Measurements from ENCODE around the gene UNC80. TPM values are rescaled to one million over a fixed set of nuclear protein-coding genes. Genes with fewer than 3 reads are reported as not detected.

The UNC80 gene
- total RNA-seq, 1 donor from 2014 or later: 0.11 TPM

- no peak overlapping the region for H3K4me3 ChIP-seq
- H3K36me3 ChIP-seq: peaks cover 3 to 14% of the 10 kb centered on the region in 2 donors
- intact Hi-C loops (cut with DNase I): no loop called here
- H3K4me1 ChIP-seq: no peaks in the 10 kb centered on the region
- no peak for TF ChIP-seq CTCF (IDR thresholded peaks at IDR 0.05)
- no peak overlapping the region for H3K27ac ChIP-seq
- H3K9me3 ChIP-seq: peaks cover 0 to 7% of the 10 kb centered on the region in 2 donors
- no peak for DNase-seq (ENCODE audit: low spot score in 2 of 2)
- H3K27me3 ChIP-seq: no peaks in the 10 kb centered on the region
Observed at GRCh38 chr2:210046851-210047500, 275.3 kb downstream of the UNC80 start.

Other genes with a start within 250 kb of the UNC80 start
- gene RPE, start 230.8 kb downstream of the UNC80 start, total RNA-seq: 45.0 TPM

Data from ascending aorta (tissue), 2 donors.